ENCODE measurements around the gene CALML6. TPM values are rescaled to one million over a fixed set of nuclear protein-coding genes. Genes with fewer than 3 reads are reported as not detected.
"Not testable (repeated sequence)": the region's sequence is repeated elsewhere in the genome, so short reads cannot be mapped to it uniquely, and the experiment has no call there.

The CALML6 gene
- total RNA-seq, 1 donor from 2014 or later, result not detected

GRCh38 chr1:1880617-1881312 lies 34.3 kb upstream of the CALML6 start:
- Histone ChIP-seq H3K9ac (no peak overlapping the region), H3K27ac (no peak overlapping the region), H3K9me3 (ENCODE audit: low read depth) (no peaks in the 10 kb centered on the region), H3K36me3 (no peaks in the 10 kb centered on the region), H3K27me3 (no peaks in the 10 kb centered on the region), H3K4me1 (peaks cover 9% of the 10 kb centered on the region), H3K4me3 (no peak overlapping the region), H2AFZ (replicated peaks) (no peak overlapping the region), H3K4me2 (no peak overlapping the region), H4K20me1 (ENCODE audit: low read depth) (peaks cover 99% of the 10 kb centered on the region), H3K79me2 (ENCODE audit: low read depth) (peaks cover 100% of the 10 kb centered on the region), H3F3A (ENCODE audit: low read depth) (peaks cover 21% of the 10 kb centered on the region)
- TF ChIP-seq CTCF (IDR thresholded peaks at IDR 0.05), result no peak
- H3K4me1 Mint-ChIP-seq, result peaks cover 6% of the 10 kb centered on the region
- no peak overlapping the region for H3K27ac Mint-ChIP-seq
- H3K27me3 Mint-ChIP-seq (ENCODE audit: insufficient read depth, low read depth), result no peaks in the 10 kb centered on the region
- H3K36me3 Mint-ChIP-seq, result peaks cover 59% of the 10 kb centered on the region
- DNase-seq (ENCODE audit: low spot score), result no peak
- H3K9me3 Mint-ChIP-seq, result peaks cover 43% of the 10 kb centered on the region
- H3K4me3 Mint-ChIP-seq, result no peak overlapping the region

- peaks cover 53% of the 10 kb centered on the region for H3K36me3 Mint-ChIP-seq
- Histone ChIP-seq H4K20me1 (ENCODE audit: low read depth) (peaks cover 99% of the 10 kb centered on the region), H3K4me2 (no peak overlapping the region), H3K9ac (no peak overlapping the region), H3K27ac (peak overlapping the region; percentile 34), H2AFZ (replicated peaks) (no peak overlapping the region), H3K4me1 (peaks cover 9% of the 10 kb centered on the region), H3K4me3 (no peak overlapping the region), H3K27me3 (no peaks in the 10 kb centered on the region), H3K36me3 (no peaks in the 10 kb centered on the region), H3K79me2 (ENCODE audit: low read depth) (peaks cover 100% of the 10 kb centered on the region), H3F3A (ENCODE audit: low read depth) (peaks cover 31% of the 10 kb centered on the region), H3K9me3 (ENCODE audit: low read depth) (no peaks in the 10 kb centered on the region)
- no peak for DNase-seq (ENCODE audit: low spot score)
- H3K9me3 Mint-ChIP-seq, result peaks cover 40% of the 10 kb centered on the region
- TF ChIP-seq EZH2 (IDR thresholded peaks at IDR 0.05) (no peak), CTCF (IDR thresholded peaks at IDR 0.05) (no peak), EZH2phosphoT487 (IDR thresholded peaks at IDR 0.05) (no peak)
- H3K4me1 Mint-ChIP-seq, result peaks cover 6% of the 10 kb centered on the region
- no peaks in the 10 kb centered on the region for H3K27me3 Mint-ChIP-seq (ENCODE audit: insufficient read depth, low read depth)
- no peak overlapping the region for H3K27ac Mint-ChIP-seq
- H3K4me3 Mint-ChIP-seq, result no peak overlapping the region
Observed at GRCh38 chr1:1881727-1882126, 33.3 kb upstream of the CALML6 start.

GRCh38 chr1:1883092-1883873 lies 31.8 kb upstream of the CALML6 start:
- Histone ChIP-seq H3K4me2 (peak overlapping the region; percentile 9), H3K9ac (no peak overlapping the region)
- no peak overlapping the region for H3K4me3 Mint-ChIP-seq

GRCh38 chr1:1883890-1884289 lies 31.2 kb upstream of the CALML6 start:
- Histone ChIP-seq H3K4me1 (peaks cover 18% of the 10 kb centered on the region), H4K20me1 (ENCODE audit: low read depth) (peaks cover 99% of the 10 kb centered on the region), H3K79me2 (ENCODE audit: low read depth) (peaks cover 100% of the 10 kb centered on the region), H3F3A (ENCODE audit: low read depth) (peaks cover 43% of the 10 kb centered on the region), H3K4me2 (peak overlapping the region; percentile 9)
- Mint-ChIP-seq H3K9me3 (peaks cover 44% of the 10 kb centered on the region), H3K36me3 (peaks cover 52% of the 10 kb centered on the region), H3K4me1 (peaks cover 12% of the 10 kb centered on the region)
- DNase-seq (ENCODE audit: low spot score); H3K4me3 ChIP-seq; H3K27me3 Mint-ChIP-seq (ENCODE audit: insufficient read depth, low read depth); H3K36me3 ChIP-seq; H2AFZ ChIP-seq (replicated peaks); H3K4me3 Mint-ChIP-seq; H3K9me3 ChIP-seq (ENCODE audit: low read depth); H3K27ac ChIP-seq; H3K27ac Mint-ChIP-seq; H3K9ac ChIP-seq; H3K27me3 ChIP-seq: not testable (repeated sequence)

More at GRCh38 chr1:1883092-1883873, 31.8 kb upstream of the CALML6 start:
- H3K36me3 Mint-ChIP-seq, result peaks cover 55% of the 10 kb centered on the region
- peak; percentile 43 for DNase-seq (ENCODE audit: low spot score)
- H3K27me3 Mint-ChIP-seq (ENCODE audit: insufficient read depth, low read depth), result peaks cover 3% of the 10 kb centered on the region
- Histone ChIP-seq H2AFZ (replicated peaks) (no peak overlapping the region), H3K4me3 (no peak overlapping the region), H3K79me2 (ENCODE audit: low read depth) (peaks cover 100% of the 10 kb centered on the region), H3F3A (ENCODE audit: low read depth) (peaks cover 44% of the 10 kb centered on the region), H3K36me3 (peaks cover 4% of the 10 kb centered on the region), H3K9me3 (ENCODE audit: low read depth) (no peaks in the 10 kb centered on the region), H3K27ac (no peak overlapping the region), H3K27me3 (no peaks in the 10 kb centered on the region), H3K4me1 (peaks cover 12% of the 10 kb centered on the region), H4K20me1 (ENCODE audit: low read depth) (peaks cover 99% of the 10 kb centered on the region)
- peaks cover 10% of the 10 kb centered on the region for H3K4me1 Mint-ChIP-seq
- TF ChIP-seq EZH2 (IDR thresholded peaks at IDR 0.05) (no peak), EZH2phosphoT487 (IDR thresholded peaks at IDR 0.05) (no peak), CTCF (IDR thresholded peaks at IDR 0.05) (no peak)
- no peak overlapping the region for H3K27ac Mint-ChIP-seq
- H3K9me3 Mint-ChIP-seq, result peaks cover 44% of the 10 kb centered on the region

Measured in neural progenitor cell (in vitro differentiated cells).